AG09309 (cell line): Measurements from ENCODE around the gene ST7.

ENCODE experiments used
- DNase-seq: peaks from one replicate; pipeline ENCODE4 v3.0.0-alpha.2; 2010; ENCODE audit warnings: low read depth
- H3K4me3 ChIP-seq: 2 replicates; pipeline ENCODE4 v1.5.1; 2011; ENCODE audit warnings: mild to moderate bottlenecking, low read depth, low read length, moderate library complexity; ENCODE audit not compliant: control insufficient read depth
- TF ChIP-seq, protein P1 (sequence below): IDR thresholded peaks from 2 replicates; pipeline ENCODE4 v1.5.1; 2011; ENCODE audit warnings: mild to moderate bottlenecking, low read depth, low read length, inconsistent platforms; ENCODE audit not compliant: insufficient read depth, control insufficient read depth; ENCODE audit errors: missing control alignments

The ST7 gene

GRCh38 chr7:117262546-117262945 is 309.2 kb downstream of the ST7 start:
- DNase-seq: no peak
- no peak overlapping the region for H3K4me3 ChIP-seq
- TF ChIP-seq, protein P1, sequence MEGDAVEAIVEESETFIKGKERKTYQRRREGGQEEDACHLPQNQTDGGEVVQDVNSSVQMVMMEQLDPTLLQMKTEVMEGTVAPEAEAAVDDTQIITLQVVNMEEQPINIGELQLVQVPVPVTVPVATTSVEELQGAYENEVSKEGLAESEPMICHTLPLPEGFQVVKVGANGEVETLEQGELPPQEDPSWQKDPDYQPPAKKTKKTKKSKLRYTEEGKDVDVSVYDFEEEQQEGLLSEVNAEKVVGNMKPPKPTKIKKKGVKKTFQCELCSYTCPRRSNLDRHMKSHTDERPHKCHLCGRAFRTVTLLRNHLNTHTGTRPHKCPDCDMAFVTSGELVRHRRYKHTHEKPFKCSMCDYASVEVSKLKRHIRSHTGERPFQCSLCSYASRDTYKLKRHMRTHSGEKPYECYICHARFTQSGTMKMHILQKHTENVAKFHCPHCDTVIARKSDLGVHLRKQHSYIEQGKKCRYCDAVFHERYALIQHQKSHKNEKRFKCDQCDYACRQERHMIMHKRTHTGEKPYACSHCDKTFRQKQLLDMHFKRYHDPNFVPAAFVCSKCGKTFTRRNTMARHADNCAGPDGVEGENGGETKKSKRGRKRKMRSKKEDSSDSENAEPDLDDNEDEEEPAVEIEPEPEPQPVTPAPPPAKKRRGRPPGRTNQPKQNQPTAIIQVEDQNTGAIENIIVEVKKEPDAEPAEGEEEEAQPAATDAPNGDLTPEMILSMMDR: no peak

DNA sequence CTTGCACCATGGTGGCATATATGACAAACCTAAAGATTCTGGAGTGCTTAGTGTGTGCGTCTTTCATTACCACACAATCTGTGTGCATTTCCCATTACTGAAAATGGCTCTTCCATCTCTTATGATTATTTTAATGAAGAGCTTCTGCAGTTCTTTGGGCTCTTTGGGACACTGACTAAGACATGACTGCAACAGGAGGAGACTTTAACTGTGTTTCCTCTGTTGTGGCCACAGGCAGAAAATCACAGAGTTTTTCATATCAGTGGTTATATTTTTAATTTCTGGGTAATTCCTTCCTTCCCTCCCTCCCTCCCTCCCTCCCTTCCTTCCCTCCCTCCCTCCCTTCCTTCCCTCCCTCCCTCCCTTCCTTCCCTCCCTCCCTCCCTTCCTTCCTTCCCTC is 311.4 kb downstream of the ST7 start:
- H3K4me3 ChIP-seq: no peak overlapping the region
- no peak for DNase-seq
- TF ChIP-seq, protein P1: no peak

- DNase-seq: peak; percentile 95
- TF ChIP-seq, protein P1: no peak
- no peak overlapping the region for H3K4me3 ChIP-seq
These were observed 316.1 kb downstream of the ST7 start for GRCh38 chr7:117269417-117269816.

- H3K4me3 ChIP-seq: no peak overlapping the region
- TF ChIP-seq, protein P1: no peak
These were observed 316.6 kb downstream of the ST7 start for GRCh38 chr7:117269886-117270285.

DNA sequence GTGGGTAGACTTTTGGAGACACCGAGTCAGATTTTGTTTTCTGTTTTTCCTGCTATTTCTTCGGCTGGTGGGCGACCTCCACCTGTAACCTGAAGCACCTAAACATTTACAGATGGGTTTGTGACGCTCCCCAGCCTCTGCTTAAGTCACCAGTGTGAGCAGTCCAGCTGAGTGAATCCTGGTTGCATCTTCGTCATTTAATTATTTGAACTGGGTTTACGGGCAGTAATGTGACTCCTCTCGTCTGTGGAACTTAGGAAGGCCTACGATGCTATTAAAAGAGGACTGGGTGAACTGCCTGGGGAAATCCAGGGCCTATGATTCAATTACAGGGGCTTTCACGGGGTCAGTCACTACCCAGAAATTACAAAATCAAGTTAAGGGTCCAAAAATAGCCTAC is 317.1 kb downstream of the ST7 start:
- DNase-seq: peak; percentile 85
- no peak overlapping the region for H3K4me3 ChIP-seq
- TF ChIP-seq, protein P1: no peak

More at GRCh38 chr7:117269886-117270285, 316.6 kb downstream of the ST7 start:
- DNase-seq: peak; percentile 88

DNA sequence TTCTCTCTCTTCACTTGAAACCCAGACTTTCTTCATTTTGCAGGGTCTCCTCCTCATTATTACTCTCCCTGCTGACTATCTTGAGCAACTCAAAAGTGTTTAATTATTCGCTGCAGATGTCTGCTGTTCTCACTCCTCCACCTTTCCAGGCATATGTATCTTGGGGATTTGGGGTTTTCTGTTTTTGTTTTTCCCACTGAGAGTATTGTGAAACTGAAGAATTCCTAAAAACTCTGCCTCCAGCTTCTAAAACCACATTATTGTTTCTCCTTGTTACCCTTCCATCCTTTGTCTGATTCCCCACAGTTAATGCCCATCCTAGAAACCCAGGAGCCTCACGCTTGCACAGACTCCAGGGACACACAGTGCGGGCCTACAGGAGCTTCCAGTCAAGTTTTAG is 318.3 kb downstream of the ST7 start:
- TF ChIP-seq, protein P1: no peak
- no peak for DNase-seq
- no peak overlapping the region for H3K4me3 ChIP-seq

- no peak overlapping the region for H3K4me3 ChIP-seq
- TF ChIP-seq, protein P1: no peak
- DNase-seq: no peak
These were observed 318.9 kb downstream of the ST7 start for GRCh38 chr7:117272017-117272759.
